ENCODE data around the gene DBN1.

The DBN1 gene

DNA sequence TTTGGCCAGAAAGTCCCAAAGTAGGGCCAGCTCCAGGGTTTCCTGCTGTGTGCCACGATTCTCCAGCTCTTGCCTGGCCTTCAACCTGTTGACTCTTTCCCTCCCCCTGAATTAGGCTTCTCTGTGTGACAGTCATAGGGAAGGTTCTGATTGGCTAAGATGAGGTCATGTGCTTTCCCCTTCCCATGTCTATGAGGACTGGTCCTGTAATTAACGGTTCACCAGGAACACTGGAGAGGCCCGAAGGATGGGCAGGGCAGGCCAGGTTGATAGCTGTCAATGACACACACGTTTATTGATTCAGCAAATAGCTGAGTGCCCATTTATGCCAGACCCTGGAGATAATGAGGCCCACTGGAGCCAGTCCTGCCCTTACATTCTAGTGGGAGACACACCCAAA lies 35.8 kb downstream of the DBN1 start:
- Histone ChIP-seq H3K4me1 (ENCODE audit: control insufficient read depth, insufficient read depth, low read length, unreplicated experiment) (no peaks in the 10 kb centered on the region), H3K36me3 (ENCODE audit: insufficient read depth, low read length) (peaks cover 9% of the 10 kb centered on the region; the same call in 1 of the 2 replicates), H3K27me3 (ENCODE audit: insufficient read depth, low read length) (no peaks in the 10 kb centered on the region), H2AFZ (ENCODE audit: low read length, unreplicated experiment) (no peak overlapping the region), H3K27ac (ENCODE audit: low read depth, low read length) (no peak overlapping the region), H3K79me2 (ENCODE audit: control insufficient read depth, insufficient read depth, low read length, unreplicated experiment) (no peaks in the 10 kb centered on the region), H3K4me3 (ENCODE audit: low read depth, low read length) (no peak overlapping the region)

DNA sequence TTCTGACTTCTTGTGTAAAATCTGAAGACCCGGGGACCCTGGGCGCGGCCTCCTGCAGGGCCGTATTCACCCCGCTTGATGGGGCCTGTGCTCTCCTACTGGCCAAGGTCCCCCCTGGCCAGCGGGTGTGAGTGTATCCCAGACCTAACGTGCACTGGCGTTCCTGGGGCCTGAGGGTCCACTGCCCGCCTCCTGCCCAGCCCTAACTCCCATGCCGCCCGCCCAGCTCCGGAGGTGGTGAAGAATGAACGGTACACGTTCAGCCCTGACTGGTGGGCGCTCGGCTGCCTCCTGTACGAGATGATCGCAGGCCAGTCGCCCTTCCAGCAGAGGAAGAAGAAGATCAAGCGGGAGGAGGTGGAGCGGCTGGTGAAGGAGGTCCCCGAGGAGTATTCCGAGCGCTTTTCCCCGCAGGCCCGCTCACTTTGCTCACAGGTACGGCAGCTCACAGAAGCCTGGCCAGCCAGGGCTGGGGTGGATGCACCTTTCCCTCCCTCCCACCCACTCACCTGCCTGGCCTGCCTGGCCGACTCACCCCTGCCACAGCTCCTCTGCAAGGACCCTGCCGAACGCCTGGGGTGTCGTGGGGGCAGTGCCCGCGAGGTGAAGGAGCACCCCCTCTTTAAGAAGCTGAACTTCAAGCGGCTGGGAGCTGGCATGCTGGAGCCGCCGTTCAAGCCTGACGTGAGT lies 37.4 kb downstream of the DBN1 start:
- no peaks in the 10 kb centered on the region for H3K27me3 ChIP-seq (ENCODE audit: insufficient read depth, low read length)
- H3K4me3 ChIP-seq (ENCODE audit: low read depth, low read length): no peak overlapping the region
- H3K27ac ChIP-seq (ENCODE audit: low read depth, low read length): no peak overlapping the region
- no peaks in the 10 kb centered on the region for H3K79me2 ChIP-seq (ENCODE audit: control insufficient read depth, insufficient read depth, low read length, unreplicated experiment)
- no peaks in the 10 kb centered on the region for H3K4me1 ChIP-seq (ENCODE audit: control insufficient read depth, insufficient read depth, low read length, unreplicated experiment)
- no peak overlapping the region for H2AFZ ChIP-seq (ENCODE audit: low read length, unreplicated experiment)
- peaks cover 9% of the 10 kb centered on the region; the same call in 1 of the 2 replicates for H3K36me3 ChIP-seq (ENCODE audit: insufficient read depth, low read length)

DNA sequence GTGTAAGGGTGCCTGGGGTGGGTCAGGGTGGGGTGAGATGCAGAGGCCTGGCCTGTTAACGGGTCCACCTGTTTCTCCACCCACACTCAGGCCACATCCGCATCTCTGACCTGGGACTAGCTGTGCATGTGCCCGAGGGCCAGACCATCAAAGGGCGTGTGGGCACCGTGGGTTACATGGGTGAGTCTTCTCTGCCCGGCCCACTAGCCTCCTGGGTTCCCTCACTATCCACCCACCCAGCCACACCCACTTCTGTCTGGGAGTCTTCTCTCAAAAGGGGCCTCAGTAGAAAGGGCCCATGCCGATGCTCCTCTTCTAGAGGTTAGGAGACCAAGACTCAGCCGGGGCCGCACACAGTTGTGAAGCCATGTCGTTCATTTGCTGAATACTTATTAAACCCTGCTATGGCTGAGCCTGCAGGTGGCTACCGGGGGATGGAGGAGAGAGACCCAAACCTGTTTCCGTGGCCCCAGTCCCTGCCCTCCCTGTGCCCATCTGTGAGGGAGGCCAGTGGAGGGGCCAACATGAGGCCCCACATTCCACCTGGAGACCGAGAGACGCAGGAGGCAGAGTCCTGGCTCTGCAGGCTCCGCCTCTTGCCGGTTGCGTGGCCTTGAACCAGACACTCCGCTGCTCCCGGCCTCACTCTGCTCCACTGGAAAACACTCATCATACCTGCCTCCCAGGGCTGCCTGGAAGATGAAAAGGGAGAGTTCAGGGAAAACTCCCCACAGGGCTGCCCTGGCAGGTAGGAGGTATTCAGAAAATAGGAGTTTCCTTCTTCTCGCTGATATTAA lies 38.3 kb downstream of the DBN1 start:
- Histone ChIP-seq H3K27ac (ENCODE audit: low read depth, low read length) (no peak overlapping the region), H2AFZ (ENCODE audit: low read length, unreplicated experiment) (no peak overlapping the region), H3K4me3 (ENCODE audit: low read depth, low read length) (no peak overlapping the region), H3K79me2 (ENCODE audit: control insufficient read depth, insufficient read depth, low read length, unreplicated experiment) (no peaks in the 10 kb centered on the region), H3K36me3 (ENCODE audit: insufficient read depth, low read length) (peaks cover 9% of the 10 kb centered on the region; the same call in 1 of the 2 replicates), H3K4me1 (ENCODE audit: control insufficient read depth, insufficient read depth, low read length, unreplicated experiment) (no peaks in the 10 kb centered on the region), H3K27me3 (ENCODE audit: insufficient read depth, low read length) (no peaks in the 10 kb centered on the region)

- peaks cover 9% of the 10 kb centered on the region; the same call in 1 of the 2 replicates for H3K36me3 ChIP-seq (ENCODE audit: insufficient read depth, low read length)
- H3K79me2 ChIP-seq (ENCODE audit: control insufficient read depth, insufficient read depth, low read length, unreplicated experiment): no peaks in the 10 kb centered on the region
- H3K27me3 ChIP-seq (ENCODE audit: insufficient read depth, low read length): no peaks in the 10 kb centered on the region
- no peak overlapping the region for H3K4me3 ChIP-seq (ENCODE audit: low read depth, low read length)
- no peaks in the 10 kb centered on the region for H3K4me1 ChIP-seq (ENCODE audit: control insufficient read depth, insufficient read depth, low read length, unreplicated experiment)
- H2AFZ ChIP-seq (ENCODE audit: low read length, unreplicated experiment): no peak overlapping the region
- H3K27ac ChIP-seq (ENCODE audit: low read depth, low read length): no peak overlapping the region
Measured at GRCh38 chr5:177434437-177434836, 39.0 kb downstream of the DBN1 start.

DNA sequence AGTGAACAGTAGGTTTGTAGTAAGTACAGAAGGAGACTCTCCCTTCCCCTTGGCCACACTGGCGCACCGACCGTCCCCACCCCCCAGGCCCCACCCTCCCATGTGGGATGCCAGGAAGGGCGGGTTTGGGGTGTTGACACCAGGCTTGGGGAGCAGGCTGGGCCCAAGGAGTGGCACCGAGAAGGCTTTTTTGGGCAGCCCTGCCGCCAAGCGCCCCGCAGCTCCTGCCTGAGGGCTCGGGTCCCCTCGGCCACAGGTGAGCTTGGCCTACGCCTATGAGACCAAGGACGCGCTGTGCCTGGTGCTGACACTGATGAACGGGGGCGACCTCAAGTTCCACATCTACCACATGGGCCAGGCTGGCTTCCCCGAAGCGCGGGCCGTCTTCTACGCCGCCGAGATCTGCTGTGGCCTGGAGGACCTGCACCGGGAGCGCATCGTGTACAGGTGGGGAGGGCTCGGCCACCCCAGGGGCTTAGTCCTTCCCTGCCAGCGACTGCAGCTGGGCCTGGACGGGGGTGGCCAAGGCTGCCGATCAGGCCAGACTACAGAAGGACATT lies 39.7 kb downstream of the DBN1 start:
- H3K79me2 ChIP-seq (ENCODE audit: control insufficient read depth, insufficient read depth, low read length, unreplicated experiment): peaks cover 6% of the 10 kb centered on the region
- H3K36me3 ChIP-seq (ENCODE audit: insufficient read depth, low read length): peaks cover 9% of the 10 kb centered on the region; the same call in 1 of the 2 replicates
- H3K27ac ChIP-seq (ENCODE audit: low read depth, low read length): no peak overlapping the region
- H2AFZ ChIP-seq (ENCODE audit: low read length, unreplicated experiment): no peak overlapping the region
- H3K4me3 ChIP-seq (ENCODE audit: low read depth, low read length): no peak overlapping the region
- H3K4me1 ChIP-seq (ENCODE audit: control insufficient read depth, insufficient read depth, low read length, unreplicated experiment): no peaks in the 10 kb centered on the region
- H3K27me3 ChIP-seq (ENCODE audit: insufficient read depth, low read length): no peaks in the 10 kb centered on the region

- Histone ChIP-seq H3K4me3 (ENCODE audit: low read depth, low read length) (no peak overlapping the region), H3K27me3 (ENCODE audit: insufficient read depth, low read length) (no peaks in the 10 kb centered on the region), H2AFZ (ENCODE audit: low read length, unreplicated experiment) (no peak overlapping the region), H3K36me3 (ENCODE audit: insufficient read depth, low read length) (peaks cover 9% of the 10 kb centered on the region; the same call in 1 of the 2 replicates), H3K4me1 (ENCODE audit: control insufficient read depth, insufficient read depth, low read length, unreplicated experiment) (peaks cover 4% of the 10 kb centered on the region), H3K79me2 (ENCODE audit: control insufficient read depth, insufficient read depth, low read length, unreplicated experiment) (peaks cover 13% of the 10 kb centered on the region), H3K27ac (ENCODE audit: low read depth, low read length) (no peak overlapping the region)
Measured at GRCh38 chr5:177432839-177433657, 40.4 kb downstream of the DBN1 start.

GRCh38 chr5:177432143-177432838 lies 41.1 kb downstream of the DBN1 start:
- no peak overlapping the region for H3K4me3 ChIP-seq (ENCODE audit: low read depth, low read length)
- no peak overlapping the region for H3K27ac ChIP-seq (ENCODE audit: low read depth, low read length)
- peaks cover 9% of the 10 kb centered on the region; the same call in 1 of the 2 replicates for H3K36me3 ChIP-seq (ENCODE audit: insufficient read depth, low read length)
- no peaks in the 10 kb centered on the region for H3K27me3 ChIP-seq (ENCODE audit: insufficient read depth, low read length)
- peaks cover 20% of the 10 kb centered on the region for H3K79me2 ChIP-seq (ENCODE audit: control insufficient read depth, insufficient read depth, low read length, unreplicated experiment)
- H3K4me1 ChIP-seq (ENCODE audit: control insufficient read depth, insufficient read depth, low read length, unreplicated experiment): peaks cover 11% of the 10 kb centered on the region
- H2AFZ ChIP-seq (ENCODE audit: low read length, unreplicated experiment): no peak overlapping the region

DNA sequence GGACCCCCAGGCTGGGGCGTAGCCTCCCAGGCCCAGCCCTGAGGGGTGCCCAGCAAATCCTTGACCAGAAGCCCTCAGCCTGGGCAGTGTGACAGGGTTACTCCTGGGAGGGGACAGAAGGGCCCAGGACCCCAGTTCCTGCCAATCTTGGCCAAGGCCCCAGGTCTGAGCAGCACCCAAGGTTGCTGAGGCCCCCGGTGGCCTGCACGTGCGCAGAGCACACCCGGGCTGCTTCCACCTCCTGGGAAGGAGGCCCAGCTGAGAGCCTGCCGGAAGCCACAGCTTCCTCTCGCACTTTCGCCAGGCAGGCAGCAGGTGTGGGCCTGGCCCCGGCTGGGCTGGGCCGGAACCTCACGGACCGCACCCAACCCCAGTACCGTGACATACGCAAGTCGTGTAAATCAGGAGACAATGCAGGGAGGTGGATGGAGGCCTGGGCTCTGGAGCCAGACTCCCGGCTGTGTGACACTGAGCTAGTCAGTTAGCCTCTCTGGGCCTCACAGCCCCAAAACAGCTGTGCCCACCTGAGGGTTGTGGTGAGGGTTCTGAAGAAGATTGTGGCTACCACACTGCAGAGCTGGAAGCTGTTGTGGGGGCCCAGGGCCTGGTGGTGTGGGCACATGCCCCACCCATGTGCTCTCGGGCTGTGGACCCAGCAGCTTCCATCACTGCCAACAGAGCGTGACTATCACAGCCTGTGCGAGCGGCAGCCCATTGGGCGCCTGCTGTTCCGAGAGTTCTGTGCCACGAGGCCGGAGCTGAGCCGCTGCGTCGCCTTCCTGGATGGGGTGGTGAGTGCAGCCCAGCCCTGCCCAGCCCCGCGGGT lies 41.9 kb downstream of the DBN1 start:
- Histone ChIP-seq H2AFZ (ENCODE audit: low read length, unreplicated experiment) (no peak overlapping the region), H3K4me1 (ENCODE audit: control insufficient read depth, insufficient read depth, low read length, unreplicated experiment) (peaks cover 12% of the 10 kb centered on the region), H3K4me3 (ENCODE audit: low read depth, low read length) (no peak overlapping the region), H3K36me3 (ENCODE audit: insufficient read depth, low read length) (peaks cover 9% of the 10 kb centered on the region; the same call in 1 of the 2 replicates), H3K27me3 (ENCODE audit: insufficient read depth, low read length) (no peaks in the 10 kb centered on the region), H3K79me2 (ENCODE audit: control insufficient read depth, insufficient read depth, low read length, unreplicated experiment) (peaks cover 27% of the 10 kb centered on the region), H3K27ac (ENCODE audit: low read depth, low read length) (no peak overlapping the region)

GRCh38 chr5:177430972-177431316 lies 42.5 kb downstream of the DBN1 start:
- peaks cover 9% of the 10 kb centered on the region; the same call in 1 of the 2 replicates for H3K36me3 ChIP-seq (ENCODE audit: insufficient read depth, low read length)

More at GRCh38 chr5:177430972-177431316, 42.5 kb downstream of the DBN1 start:
- peaks cover 27% of the 10 kb centered on the region for H3K79me2 ChIP-seq (ENCODE audit: control insufficient read depth, insufficient read depth, low read length, unreplicated experiment)
- H3K27me3 ChIP-seq (ENCODE audit: insufficient read depth, low read length): no peaks in the 10 kb centered on the region
- H3K27ac ChIP-seq (ENCODE audit: low read depth, low read length): no peak overlapping the region
- H2AFZ ChIP-seq (ENCODE audit: low read length, unreplicated experiment): no peak overlapping the region
- no peak overlapping the region for H3K4me3 ChIP-seq (ENCODE audit: low read depth, low read length)
- H3K4me1 ChIP-seq (ENCODE audit: control insufficient read depth, insufficient read depth, low read length, unreplicated experiment): peaks cover 12% of the 10 kb centered on the region
